OCI-LY1 (cell line): Measurements from ENCODE around the gene CCSAP.

Experiments used
- H2AFZ ChIP-seq: fragments of 200-600 bp; sonication (generic), shearing (Covaris generic); 2 replicates; pipeline ENCODE4 v1.6.0; 2014; ENCODE audit warnings: antibody characterized with exemption, mild to moderate bottlenecking, low read length
- H3F3A ChIP-seq: fragments of 200-600 bp; sonication (generic), shearing (Covaris generic); 2 replicates; pipeline ENCODE4 v1.6.0; 2014; ENCODE audit warnings: mild to moderate bottlenecking, antibody characterized with exemption, low read length, moderate library complexity; ENCODE audit not compliant: insufficient read depth
- H3K27ac ChIP-seq: fragments of 200-600 bp; sonication (generic); 2 replicates; pipeline ENCODE4 v1.5.1; 2014; ENCODE audit warnings: low read length, mixed run types, mild to moderate bottlenecking, low read depth; ENCODE audit not compliant: poor library complexity, severe bottlenecking
- H3K27me3 ChIP-seq: fragments of 200-600 bp; sonication (generic); 2 replicates; pipeline ENCODE4 v1.6.0; 2014; ENCODE audit warnings: antibody characterized with exemption, mild to moderate bottlenecking, low read length, moderate library complexity; ENCODE audit not compliant: insufficient read depth
- H3K36me3 ChIP-seq: fragments of 200-600 bp; sonication (generic); 2 replicates; pipeline ENCODE4 v1.6.1; 2014; ENCODE audit warnings: mild to moderate bottlenecking, antibody characterized with exemption, low read length, moderate library complexity, mixed read lengths; ENCODE audit not compliant: insufficient read depth
- H3K4me1 ChIP-seq: fragments of 200-600 bp; sonication (generic); 2 replicates; pipeline ENCODE4 v1.5.1; 2014; ENCODE audit warnings: mild to moderate bottlenecking, low read length, moderate library complexity; ENCODE audit not compliant: insufficient read depth, severe bottlenecking
- H3K4me2 ChIP-seq: fragments of 200-600 bp; sonication (generic), shearing (Covaris generic); 2 replicates; pipeline ENCODE4 v1.6.1; 2014; ENCODE audit warnings: low read length
- H3K4me3 ChIP-seq: fragments of 200-600 bp; sonication (generic); 2 replicates; pipeline ENCODE4 v1.5.1; 2014; ENCODE audit warnings: low read length, low read depth, mild to moderate bottlenecking, mixed read lengths; ENCODE audit not compliant: poor library complexity, severe bottlenecking
- H3K79me2 ChIP-seq: fragments of 200-600 bp; shearing (Covaris generic); 2 replicates; pipeline ENCODE4 v1.6.1; 2016; ENCODE audit warnings: mixed run types, low read length, mixed read lengths; ENCODE audit not compliant: insufficient read depth
- H3K9ac ChIP-seq: fragments of 200-600 bp; sonication (generic), shearing (Covaris generic); 2 replicates; pipeline ENCODE4 v1.6.1; 2014; ENCODE audit warnings: mild to moderate bottlenecking, low read length, mixed read lengths
- H3K9me2 ChIP-seq: fragments of 200-600 bp; sonication (generic), shearing (Covaris generic); 2 replicates; pipeline ENCODE4 v1.6.1; 2014; ENCODE audit warnings: low read depth, mild to moderate bottlenecking, low read length, mixed read lengths
- H3K9me3 ChIP-seq: fragments of 200-600 bp; shearing (Covaris generic); 2 replicates; pipeline ENCODE4 v1.6.1; 2014; ENCODE audit warnings: low read length, mixed read lengths
- H4K20me1 ChIP-seq: fragments of 200-600 bp; sonication (generic), shearing (Covaris generic); 2 replicates; pipeline ENCODE4 v1.6.0; 2016; ENCODE audit warnings: mild to moderate bottlenecking, low read length; ENCODE audit not compliant: insufficient read depth
- CTCF ChIP-seq: fragments of 200-600 bp; sonication (generic), shearing (Covaris generic); IDR thresholded peaks from 2 replicates; pipeline ENCODE4 v1.5.1; 2017; ENCODE audit warnings: mild to moderate bottlenecking, antibody characterized with exemption, low read length, moderate library complexity, mixed read lengths
- EZH2 ChIP-seq: fragments of 200-600 bp; sonication (generic), shearing (Covaris generic); IDR thresholded peaks from 2 replicates; pipeline ENCODE4 v1.8.0; 2017; ENCODE audit warnings: borderline replicate concordance, mixed run types, mild to moderate bottlenecking, antibody characterized with exemption, low read length, moderate library complexity, mixed read lengths

The CCSAP gene

GRCh38 chr1:229372251-229372650 is 29.4 kb upstream of the CCSAP start:
- no peaks in the 10 kb centered on the region for H3K9me3 ChIP-seq
- peaks cover 8% of the 10 kb centered on the region; the same call in 1 of the 2 replicates for H3K27me3 ChIP-seq
- no peaks in the 10 kb centered on the region for H4K20me1 ChIP-seq
- H3F3A ChIP-seq = no peaks in the 10 kb centered on the region
- no peak overlapping the region for H3K4me2 ChIP-seq
- no peak for TF ChIP-seq CTCF
- TF ChIP-seq EZH2 = no peak
- no peaks in the 10 kb centered on the region for H3K36me3 ChIP-seq
- no peaks in the 10 kb centered on the region for H3K79me2 ChIP-seq
- H3K9me2 ChIP-seq = no peaks in the 10 kb centered on the region
- no peak overlapping the region for H3K4me3 ChIP-seq
- H3K9ac ChIP-seq = no peak overlapping the region
- H2AFZ ChIP-seq = no peak overlapping the region
- H3K27ac ChIP-seq = no peak overlapping the region
- H3K4me1 ChIP-seq = peaks cover 11% of the 10 kb centered on the region

GRCh38 chr1:229371624-229372023 is 28.8 kb upstream of the CCSAP start:
- H3K27ac ChIP-seq = no peak overlapping the region
- no peaks in the 10 kb centered on the region for H3K36me3 ChIP-seq
- H3K9me3 ChIP-seq = no peaks in the 10 kb centered on the region
- H3K4me2 ChIP-seq = no peak overlapping the region
- H2AFZ ChIP-seq = no peak overlapping the region
- no peaks in the 10 kb centered on the region for H3K79me2 ChIP-seq
- H4K20me1 ChIP-seq = no peaks in the 10 kb centered on the region
- no peak overlapping the region for H3K9ac ChIP-seq
- no peaks in the 10 kb centered on the region for H3K9me2 ChIP-seq
- peaks cover 6% of the 10 kb centered on the region; the same call in 1 of the 2 replicates for H3K27me3 ChIP-seq
- TF ChIP-seq CTCF (no peak), EZH2 (no peak)
- no peaks in the 10 kb centered on the region for H3F3A ChIP-seq
- H3K4me1 ChIP-seq = peaks cover 11% of the 10 kb centered on the region
- H3K4me3 ChIP-seq = no peak overlapping the region

- H3K9me3 ChIP-seq = no peaks in the 10 kb centered on the region
- H3K4me1 ChIP-seq = peaks cover 11% of the 10 kb centered on the region
- no peaks in the 10 kb centered on the region for H3F3A ChIP-seq
- H3K9ac ChIP-seq = no peak overlapping the region
- H3K27me3 ChIP-seq = peaks cover 6% of the 10 kb centered on the region; the same call in 1 of the 2 replicates
- H3K4me3 ChIP-seq = peak overlapping the region; percentile 7
- H3K4me2 ChIP-seq = peak overlapping the region; percentile 35; the same call in 1 of the 2 replicates
- H2AFZ ChIP-seq = no peak overlapping the region
- H3K79me2 ChIP-seq = no peaks in the 10 kb centered on the region
- H3K9me2 ChIP-seq = no peaks in the 10 kb centered on the region
- no peak overlapping the region for H3K27ac ChIP-seq
- TF ChIP-seq CTCF (no peak), EZH2 (no peak)
- H4K20me1 ChIP-seq = no peaks in the 10 kb centered on the region
- no peaks in the 10 kb centered on the region for H3K36me3 ChIP-seq
Observed at GRCh38 chr1:229370601-229371021, 27.8 kb upstream of the CCSAP start.
